SK-N-SH treated with all-trans-retinoic acid at 6 μM for 48 hours (cell line): ENCODE measurements around the gene AP2B1.

Source experiments
- BACH2 ChIP-seq: fragments of 250-450 bp; sonication (Bioruptor Pico); IDR thresholded peaks from 2 replicates; pipeline ENCODE4 v1.9.0; 2021; ENCODE audit warnings: mild to moderate bottlenecking, borderline replicate concordance
- ISL1 ChIP-seq: fragments of 250-450 bp; sonication (Bioruptor Pico); IDR thresholded peaks from 2 replicates; pipeline ENCODE4 v2.1.2; 2022; ENCODE audit warnings: mild to moderate bottlenecking, moderate library complexity
- ZC3H10 ChIP-seq: fragments of 250-450 bp; sonication (Bioruptor Pico); IDR thresholded peaks from 2 replicates; pipeline ENCODE4 v1.5.1; 2021; ENCODE audit warnings: mild to moderate bottlenecking, moderate library complexity
- TF ChIP-seq, protein P1 (sequence below): fragments of 250-450 bp; sonication (Bioruptor Pico); IDR thresholded peaks from 2 replicates; pipeline ENCODE4 v1.8.0; 2020; ENCODE audit warnings: mild to moderate bottlenecking, moderate library complexity, borderline replicate concordance

DNA sequence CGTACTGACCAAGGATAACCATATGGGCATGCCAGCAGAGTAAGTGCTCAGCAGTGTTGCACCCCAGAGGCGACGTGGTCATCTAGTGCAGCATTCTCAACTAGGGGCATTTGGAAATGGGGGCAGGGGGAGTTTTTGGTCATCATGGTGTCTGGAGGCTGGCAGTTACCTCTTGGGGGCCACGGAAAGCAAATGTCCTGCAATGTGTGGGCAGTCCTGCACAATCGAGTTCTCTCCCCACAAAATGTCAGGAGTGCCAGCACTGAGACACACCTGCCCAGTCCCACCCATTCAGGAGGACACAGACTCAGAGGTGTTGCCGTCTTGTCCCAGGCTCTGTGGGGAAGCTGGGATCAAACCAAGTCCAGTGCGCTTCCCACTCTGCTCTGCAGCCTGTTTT lies 147.3 kb downstream of the AP2B1 start:
- no peak for TF ChIP-seq ISL1 (CRISPR knock-in tag)
- no peak for TF ChIP-seq BACH2 (CRISPR knock-in tag)
- TF ChIP-seq, protein P1, sequence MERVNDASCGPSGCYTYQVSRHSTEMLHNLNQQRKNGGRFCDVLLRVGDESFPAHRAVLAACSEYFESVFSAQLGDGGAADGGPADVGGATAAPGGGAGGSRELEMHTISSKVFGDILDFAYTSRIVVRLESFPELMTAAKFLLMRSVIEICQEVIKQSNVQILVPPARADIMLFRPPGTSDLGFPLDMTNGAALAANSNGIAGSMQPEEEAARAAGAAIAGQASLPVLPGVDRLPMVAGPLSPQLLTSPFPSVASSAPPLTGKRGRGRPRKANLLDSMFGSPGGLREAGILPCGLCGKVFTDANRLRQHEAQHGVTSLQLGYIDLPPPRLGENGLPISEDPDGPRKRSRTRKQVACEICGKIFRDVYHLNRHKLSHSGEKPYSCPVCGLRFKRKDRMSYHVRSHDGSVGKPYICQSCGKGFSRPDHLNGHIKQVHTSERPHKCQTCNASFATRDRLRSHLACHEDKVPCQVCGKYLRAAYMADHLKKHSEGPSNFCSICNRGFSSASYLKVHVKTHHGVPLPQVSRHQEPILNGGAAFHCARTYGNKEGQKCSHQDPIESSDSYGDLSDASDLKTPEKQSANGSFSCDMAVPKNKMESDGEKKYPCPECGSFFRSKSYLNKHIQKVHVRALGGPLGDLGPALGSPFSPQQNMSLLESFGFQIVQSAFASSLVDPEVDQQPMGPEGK (CRISPR knock-in tag) = no peak
- no peak for TF ChIP-seq ZC3H10 (CRISPR knock-in tag)
